Cardiac fibroblast (primary cell): ENCODE data around the gene BMP7.

ENCODE experiments used
- DNase-seq, 2 donors: peaks; one replicate each; pipeline versions ENCODE4 v3.0.0 to v3.0.0-alpha.2; 2010; ENCODE audit warnings: low read depth in 2 of 2
- H3K4me3 ChIP-seq, 2 donors: replicated peaks in 1 of 2; 1 replicate in 1 of 2; 2 replicates in 1 of 2; pipeline ENCODE4 v1.5.1; 2011; ENCODE audit warnings: low read depth in 2 of 2, low read length in 2 of 2, mild to moderate bottlenecking in 2 of 2, moderate library complexity in 1 of 2
- TF ChIP-seq, protein P1 (sequence below): IDR thresholded peaks from one replicate; pipeline ENCODE4 v1.5.1; 2011; ENCODE audit warnings: low read depth, mild to moderate bottlenecking, low read length, inconsistent platforms

The BMP7 gene

DNA sequence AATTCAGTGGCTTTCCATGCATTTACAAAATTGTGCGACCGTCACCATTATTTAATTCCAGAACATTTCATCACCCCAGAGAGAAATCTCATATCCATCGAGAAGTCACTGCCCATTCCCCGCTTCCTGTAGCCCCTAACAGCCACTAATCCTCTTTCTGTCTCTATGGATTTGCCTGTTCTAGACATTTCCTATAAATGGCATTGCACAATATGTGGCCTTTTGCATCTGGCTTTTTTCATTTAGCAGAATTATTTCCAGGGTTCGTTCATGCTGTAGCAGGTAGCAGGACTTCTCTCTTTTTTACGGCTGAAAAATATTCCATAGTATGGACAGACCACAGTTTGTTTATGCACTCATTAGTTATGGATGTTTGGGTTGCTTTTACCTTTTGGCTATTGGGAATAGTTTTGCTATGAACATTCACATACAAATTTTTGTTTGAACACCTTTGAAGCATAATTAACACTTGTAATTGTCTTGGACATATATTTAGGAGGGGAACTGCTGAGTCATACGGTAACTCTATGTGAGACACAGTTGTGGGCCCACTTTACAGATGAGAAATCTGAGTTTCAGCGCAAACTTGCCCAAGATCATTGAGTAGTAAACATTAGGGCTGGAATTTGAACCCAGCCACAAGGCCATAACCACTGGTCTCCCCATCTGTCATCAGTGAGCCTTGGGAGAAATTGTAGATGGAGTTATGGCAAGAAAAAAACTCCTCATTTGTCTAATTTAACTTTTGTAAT is 126.9 kb downstream of the BMP7 start:
- TF ChIP-seq, protein P1, sequence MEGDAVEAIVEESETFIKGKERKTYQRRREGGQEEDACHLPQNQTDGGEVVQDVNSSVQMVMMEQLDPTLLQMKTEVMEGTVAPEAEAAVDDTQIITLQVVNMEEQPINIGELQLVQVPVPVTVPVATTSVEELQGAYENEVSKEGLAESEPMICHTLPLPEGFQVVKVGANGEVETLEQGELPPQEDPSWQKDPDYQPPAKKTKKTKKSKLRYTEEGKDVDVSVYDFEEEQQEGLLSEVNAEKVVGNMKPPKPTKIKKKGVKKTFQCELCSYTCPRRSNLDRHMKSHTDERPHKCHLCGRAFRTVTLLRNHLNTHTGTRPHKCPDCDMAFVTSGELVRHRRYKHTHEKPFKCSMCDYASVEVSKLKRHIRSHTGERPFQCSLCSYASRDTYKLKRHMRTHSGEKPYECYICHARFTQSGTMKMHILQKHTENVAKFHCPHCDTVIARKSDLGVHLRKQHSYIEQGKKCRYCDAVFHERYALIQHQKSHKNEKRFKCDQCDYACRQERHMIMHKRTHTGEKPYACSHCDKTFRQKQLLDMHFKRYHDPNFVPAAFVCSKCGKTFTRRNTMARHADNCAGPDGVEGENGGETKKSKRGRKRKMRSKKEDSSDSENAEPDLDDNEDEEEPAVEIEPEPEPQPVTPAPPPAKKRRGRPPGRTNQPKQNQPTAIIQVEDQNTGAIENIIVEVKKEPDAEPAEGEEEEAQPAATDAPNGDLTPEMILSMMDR, result no peak
- DNase-seq, result no peak
- no peak overlapping the region for H3K4me3 ChIP-seq

DNA sequence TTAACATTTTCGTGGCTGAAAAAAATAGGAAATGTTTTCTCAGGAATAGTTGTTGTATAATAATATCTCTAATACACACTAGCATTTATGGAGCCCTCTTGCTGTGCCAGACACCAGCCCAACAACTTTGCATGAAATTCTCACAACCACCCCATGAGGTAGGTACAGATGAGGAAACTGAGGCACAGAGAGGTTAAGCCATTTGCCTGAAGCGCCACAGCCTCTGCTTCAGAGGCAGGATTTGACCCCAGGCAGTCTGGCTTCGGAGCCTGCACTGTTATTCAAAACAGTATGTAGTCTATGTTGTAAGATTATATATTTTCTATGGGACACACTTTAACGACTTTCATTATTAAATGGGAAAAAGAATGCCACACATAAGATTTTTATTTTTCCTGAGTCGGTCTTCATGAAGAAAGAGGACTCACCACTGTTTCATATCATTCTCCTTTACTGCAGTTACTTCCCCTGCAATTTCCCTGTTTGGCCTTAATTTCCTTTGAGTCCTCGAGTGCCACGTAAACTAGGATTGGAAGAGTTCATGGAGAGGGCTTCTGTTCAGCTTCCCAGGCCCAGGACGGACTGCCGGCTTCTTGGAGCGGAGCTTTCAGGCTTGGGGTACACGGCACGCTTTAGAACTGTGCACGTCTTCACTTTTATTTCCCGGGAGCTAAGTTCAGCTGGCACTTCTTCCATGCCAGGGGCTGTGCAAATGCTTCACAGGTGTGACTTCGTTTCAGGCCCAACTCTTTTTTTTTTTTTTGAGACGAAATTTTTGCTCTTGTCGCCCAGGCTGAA is 128.0 kb downstream of the BMP7 start:
- TF ChIP-seq, protein P1, result no peak
- H3K4me3 ChIP-seq, result no peak overlapping the region
- DNase-seq, result no peak

DNA sequence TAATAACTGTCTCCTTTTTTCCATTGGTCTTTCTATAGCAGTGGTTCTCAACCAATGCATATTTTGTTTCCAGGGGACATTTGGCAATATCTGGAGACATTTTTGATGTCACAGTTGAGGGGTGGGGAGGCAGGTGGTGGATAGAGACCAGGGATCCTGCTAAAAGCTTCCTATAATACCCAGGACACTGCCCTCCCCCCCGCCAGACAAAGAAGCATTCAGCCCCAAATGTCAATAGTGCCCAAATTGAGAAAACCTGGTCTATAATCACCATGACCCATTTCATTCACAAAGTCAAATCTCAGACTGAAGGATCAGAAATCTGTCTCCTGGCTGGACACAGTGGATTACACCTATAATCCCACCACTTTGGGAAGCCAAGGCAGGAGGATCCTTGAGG is 128.8 kb downstream of the BMP7 start:
- H3K4me3 ChIP-seq, result no peak overlapping the region
- no peak for DNase-seq
- TF ChIP-seq, protein P1, result no peak

DNA sequence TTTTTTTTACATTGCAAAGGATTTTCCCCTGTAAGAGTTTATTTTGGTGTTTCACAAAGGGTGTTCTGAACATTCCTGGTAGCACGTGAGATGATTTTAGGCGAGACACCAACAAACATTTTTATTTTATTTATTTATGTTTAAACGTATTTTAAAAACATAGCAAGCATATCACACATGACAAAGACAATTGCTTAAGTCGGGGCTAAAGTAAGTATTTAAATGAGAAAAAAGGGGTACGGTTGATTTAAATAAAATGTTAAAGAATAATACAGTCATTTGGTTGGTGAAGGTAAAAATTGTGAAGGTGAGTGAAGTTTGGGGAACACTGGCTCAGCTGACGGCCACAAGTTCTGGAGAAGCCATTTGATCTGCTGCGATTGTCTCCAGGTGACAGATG is 129.7 kb downstream of the BMP7 start:
- DNase-seq, result no peak
- TF ChIP-seq, protein P1, result no peak
- no peak overlapping the region for H3K4me3 ChIP-seq

DNA sequence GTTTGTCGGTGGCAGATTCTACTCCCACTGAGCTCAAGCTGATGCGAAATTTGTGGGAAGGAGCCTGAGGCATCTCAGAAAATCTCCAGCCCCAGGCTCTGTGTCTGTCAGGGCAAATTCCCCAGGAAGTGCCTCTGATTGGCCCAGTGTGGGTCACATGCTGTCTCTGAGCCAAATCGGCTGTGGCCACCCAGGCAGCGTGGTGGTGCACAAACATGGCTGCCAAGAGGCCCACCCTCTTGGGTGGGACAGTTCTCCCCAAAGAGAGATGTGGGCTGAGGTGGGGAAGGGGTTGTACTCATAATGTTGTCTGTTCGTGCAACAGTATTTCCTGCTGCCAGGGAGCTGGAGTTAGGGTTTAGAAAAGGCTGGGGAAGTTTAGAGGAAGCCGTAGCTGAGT is 130.6 kb downstream of the BMP7 start:
- no peak for DNase-seq
- TF ChIP-seq, protein P1, result no peak
- no peak overlapping the region for H3K4me3 ChIP-seq

DNA sequence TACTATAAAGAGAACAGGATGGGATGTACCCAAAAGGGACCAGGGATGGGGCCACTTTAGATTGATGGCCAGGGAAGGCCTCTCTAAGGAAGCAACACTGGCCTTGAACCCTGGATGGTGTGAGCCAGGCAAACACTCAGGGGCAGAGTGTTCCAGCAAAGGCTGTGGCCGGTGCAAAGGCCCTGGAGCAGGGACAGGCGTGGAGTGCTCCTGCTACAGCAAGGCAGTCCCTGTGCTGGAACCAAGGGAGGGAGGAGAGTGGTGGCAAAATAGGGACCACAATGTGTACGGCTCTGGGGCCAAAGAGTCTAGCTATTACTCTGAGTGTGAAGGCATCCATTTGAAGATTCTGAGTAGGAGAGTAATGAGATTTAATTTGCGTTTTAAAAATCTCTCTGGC is 131.6 kb downstream of the BMP7 start:
- DNase-seq, result no peak
- no peak overlapping the region for H3K4me3 ChIP-seq
- TF ChIP-seq, protein P1, result no peak
